Measurements from ENCODE around the gene CCDC85C. TPM values are rescaled to one million over a fixed set of nuclear protein-coding genes. Genes with fewer than 3 reads are reported as not detected.

Gene CCDC85C
- total RNA-seq, 1 donor = 0.81 TPM

- DNase-seq (ENCODE audit: low read depth in 2 of 3, low spot score in 2 of 3) = no peak
These were observed 76.5 kb downstream of the CCDC85C start for GRCh38 chr14:99527427-99528076.

GRCh38 chr14:99527026-99527425 lies 77.0 kb downstream of the CCDC85C start:
- no peak for DNase-seq (ENCODE audit: low read depth in 2 of 3, low spot score in 2 of 3)

GRCh38 chr14:99525699-99526080 lies 78.3 kb downstream of the CCDC85C start:
- DNase-seq (ENCODE audit: low read depth in 2 of 3, low spot score in 2 of 3) = no peak

- DNase-seq (ENCODE audit: low read depth in 2 of 3, low spot score in 2 of 3) = no peak
These were observed 79.0 kb downstream of the CCDC85C start for GRCh38 chr14:99524804-99525698.

- DNase-seq (ENCODE audit: low read depth in 2 of 3, low spot score in 2 of 3) = no peak
These were observed 79.8 kb downstream of the CCDC85C start for GRCh38 chr14:99524091-99524661.

- no peak for DNase-seq (ENCODE audit: low read depth in 2 of 3, low spot score in 2 of 3)
These were observed 80.3 kb downstream of the CCDC85C start for GRCh38 chr14:99523704-99524055.

GRCh38 chr14:99522934-99523703 lies 80.9 kb downstream of the CCDC85C start:
- no peak for DNase-seq (ENCODE audit: low read depth in 2 of 3, low spot score in 2 of 3)

- no peak for DNase-seq (ENCODE audit: low read depth in 2 of 3, low spot score in 2 of 3)
These were observed 81.5 kb downstream of the CCDC85C start for GRCh38 chr14:99522457-99522891.

GRCh38 chr14:99522025-99522401 lies 82.0 kb downstream of the CCDC85C start:
- DNase-seq (ENCODE audit: low read depth in 2 of 3, low spot score in 2 of 3) = no peak

- DNase-seq (ENCODE audit: low read depth in 2 of 3, low spot score in 2 of 3) = no peak
These were observed 82.6 kb downstream of the CCDC85C start for GRCh38 chr14:99521176-99522024.

- no peak for DNase-seq (ENCODE audit: low read depth in 2 of 3, low spot score in 2 of 3)
These were observed 83.4 kb downstream of the CCDC85C start for GRCh38 chr14:99520571-99521081.

- DNase-seq (ENCODE audit: low read depth in 2 of 3, low spot score in 2 of 3) = no peak
These were observed 84.0 kb downstream of the CCDC85C start for GRCh38 chr14:99519931-99520421.

GRCh38 chr14:99519347-99519881 lies 84.6 kb downstream of the CCDC85C start:
- no peak for DNase-seq (ENCODE audit: low read depth in 2 of 3, low spot score in 2 of 3)

- DNase-seq (ENCODE audit: low read depth in 2 of 3, low spot score in 2 of 3) = peak; percentile 67 to 78 (median 75)
These were observed 85.3 kb downstream of the CCDC85C start for GRCh38 chr14:99518441-99519346.

GRCh38 chr14:99517643-99518381 lies 86.2 kb downstream of the CCDC85C start:
- DNase-seq (ENCODE audit: low read depth in 2 of 3, low spot score in 2 of 3) = no peak

- DNase-seq (ENCODE audit: low read depth in 2 of 3, low spot score in 2 of 3) = no peak
These were observed 87.0 kb downstream of the CCDC85C start for GRCh38 chr14:99516871-99517642.

All from hematopoietic multipotent progenitor cell (in vitro differentiated cells).